Mucosa of rectum (tissue), 2 donors: Measurements from ENCODE around the gene MRPL37.

ENCODE experiments used
- H3K27ac ChIP-seq, 2 donors: one replicate each; pipeline ENCODE4 v1.7.0; 2013; ENCODE audit warnings: inconsistent platforms in 2 of 2, low read depth in 2 of 2, low read length in 2 of 2
- H3K27me3 ChIP-seq, 2 donors: one replicate each; pipeline ENCODE4 v1.7.0; 2013; ENCODE audit warnings: low read length in 2 of 2; ENCODE audit not compliant: control insufficient read depth in 2 of 2, insufficient read depth in 2 of 2
- H3K36me3 ChIP-seq, 2 donors: one replicate each; pipeline ENCODE4 v1.7.0; 2013; ENCODE audit warnings: low read length in 2 of 2; ENCODE audit not compliant: control insufficient read depth in 2 of 2, insufficient read depth in 2 of 2
- H3K4me1 ChIP-seq, 2 donors: one replicate each; pipeline ENCODE4 v1.7.0; 2013; ENCODE audit warnings: low read length in 2 of 2, mild to moderate bottlenecking in 1 of 2; ENCODE audit not compliant: control insufficient read depth in 2 of 2, insufficient read depth in 2 of 2
- H3K4me3 ChIP-seq, 2 donors: one replicate each; pipeline ENCODE4 v1.7.0; 2013; ENCODE audit warnings: low read length in 2 of 2
- H3K9ac ChIP-seq, 2 donors: one replicate each; pipeline ENCODE4 v1.7.0; 2013; ENCODE audit warnings: low read length in 2 of 2, low read depth in 1 of 2, mild to moderate bottlenecking in 1 of 2
- H3K9me3 ChIP-seq, 2 donors: one replicate each; pipeline ENCODE4 v1.7.0; 2013; ENCODE audit warnings: low read length in 2 of 2; ENCODE audit not compliant: control insufficient read depth in 2 of 2
- donor health status: healthy.
- donor health status: Normal muscosa, but diverticular disease.

MRPL37 gene

GRCh38 chr1:54215523-54215922 lies 15.6 kb downstream of the MRPL37 start:
- no peak overlapping the region for H3K9ac ChIP-seq
- H3K27ac ChIP-seq, result no peak overlapping the region
- no peaks in the 10 kb centered on the region for H3K27me3 ChIP-seq
- H3K4me3 ChIP-seq, result no peak overlapping the region
- peaks cover 60 to 83% of the 10 kb centered on the region in 2 donors for H3K36me3 ChIP-seq
- peaks cover 16 to 17% of the 10 kb centered on the region in 2 donors for H3K4me1 ChIP-seq
- no peaks in the 10 kb centered on the region for H3K9me3 ChIP-seq

- no peaks in the 10 kb centered on the region for H3K9me3 ChIP-seq
- H3K9ac ChIP-seq, result peak overlapping the region in 1 of 2 donors; percentile 3
- peaks cover 16 to 17% of the 10 kb centered on the region in 2 donors for H3K4me1 ChIP-seq
- H3K36me3 ChIP-seq, result peaks cover 39 to 57% of the 10 kb centered on the region in 2 donors
- H3K27ac ChIP-seq, result peak overlapping the region; percentile 69 to 71
- no peaks in the 10 kb centered on the region for H3K27me3 ChIP-seq
- H3K4me3 ChIP-seq, result no peak overlapping the region
These were observed 19.1 kb downstream of the MRPL37 start for GRCh38 chr1:54218883-54219687.

GRCh38 chr1:54219688-54220003 lies 19.7 kb downstream of the MRPL37 start:
- Histone ChIP-seq H3K36me3 (peaks cover 34 to 57% of the 10 kb centered on the region in 2 donors), H3K27me3 (no peaks in the 10 kb centered on the region), H3K4me3 (no peak overlapping the region), H3K9ac (peak overlapping the region in 1 of 2 donors; percentile 3), H3K4me1 (peaks cover 16 to 17% of the 10 kb centered on the region in 2 donors), H3K9me3 (no peaks in the 10 kb centered on the region), H3K27ac (peak overlapping the region; percentile 25 to 71)

GRCh38 chr1:54220004-54220811 lies 20.2 kb downstream of the MRPL37 start:
- H3K9me3 ChIP-seq, result no peaks in the 10 kb centered on the region
- peaks cover 32 to 52% of the 10 kb centered on the region in 2 donors for H3K36me3 ChIP-seq
- no peak overlapping the region for H3K9ac ChIP-seq
- peak overlapping the region; percentile 25 to 71 for H3K27ac ChIP-seq
- H3K4me3 ChIP-seq, result no peak overlapping the region
- H3K27me3 ChIP-seq, result no peaks in the 10 kb centered on the region
- peaks cover 16 to 17% of the 10 kb centered on the region in 2 donors for H3K4me1 ChIP-seq

- Histone ChIP-seq H3K4me3 (no peak overlapping the region), H3K27ac (no peak overlapping the region), H3K27me3 (no peaks in the 10 kb centered on the region), H3K9ac (no peak overlapping the region), H3K9me3 (no peaks in the 10 kb centered on the region), H3K36me3 (peaks cover 24 to 51% of the 10 kb centered on the region in 2 donors), H3K4me1 (peaks cover 16 to 17% of the 10 kb centered on the region in 2 donors)
These were observed 21.3 kb downstream of the MRPL37 start for GRCh38 chr1:54221113-54221834.

- Histone ChIP-seq H3K27me3 (no peaks in the 10 kb centered on the region), H3K9ac (no peak overlapping the region), H3K4me3 (no peak overlapping the region), H3K27ac (no peak overlapping the region), H3K4me1 (peaks cover 16 to 17% of the 10 kb centered on the region in 2 donors), H3K36me3 (peaks cover 17 to 45% of the 10 kb centered on the region in 2 donors), H3K9me3 (no peaks in the 10 kb centered on the region)
These were observed 22.0 kb downstream of the MRPL37 start for GRCh38 chr1:54221867-54222484.

GRCh38 chr1:54222711-54223110 lies 22.7 kb downstream of the MRPL37 start:
- Histone ChIP-seq H3K4me3 (no peak overlapping the region), H3K27ac (no peak overlapping the region), H3K9ac (no peak overlapping the region), H3K27me3 (no peaks in the 10 kb centered on the region), H3K4me1 (peaks cover 16 to 17% of the 10 kb centered on the region in 2 donors), H3K36me3 (peaks cover 10 to 38% of the 10 kb centered on the region in 2 donors), H3K9me3 (no peaks in the 10 kb centered on the region)

GRCh38 chr1:54223441-54224202 lies 23.7 kb downstream of the MRPL37 start:
- no peak overlapping the region for H3K4me3 ChIP-seq
- H3K9ac ChIP-seq, result no peak overlapping the region
- H3K36me3 ChIP-seq, result peaks cover 6 to 32% of the 10 kb centered on the region in 2 donors
- H3K4me1 ChIP-seq, result peaks cover 14 to 15% of the 10 kb centered on the region in 2 donors
- no peak overlapping the region for H3K27ac ChIP-seq
- H3K9me3 ChIP-seq, result no peaks in the 10 kb centered on the region
- no peaks in the 10 kb centered on the region for H3K27me3 ChIP-seq

GRCh38 chr1:54224233-54224632 lies 24.3 kb downstream of the MRPL37 start:
- no peak overlapping the region for H3K4me3 ChIP-seq
- no peak overlapping the region for H3K9ac ChIP-seq
- H3K27ac ChIP-seq, result no peak overlapping the region
- peaks cover 6 to 30% of the 10 kb centered on the region in 2 donors for H3K36me3 ChIP-seq
- H3K27me3 ChIP-seq, result no peaks in the 10 kb centered on the region
- no peaks in the 10 kb centered on the region for H3K9me3 ChIP-seq
- H3K4me1 ChIP-seq, result peaks cover 8 to 9% of the 10 kb centered on the region in 2 donors
